ENCODE measurements around the gene LGI4. TPM values are rescaled to one million over a fixed set of nuclear protein-coding genes. Genes with fewer than 3 reads are reported as not detected.

Gene LGI4
- total RNA-seq (2014; rRNA removed; shearing (Covaris generic)): 0.06 and 0.07 TPM in 2 replicates

- no peak for DNase-seq (ENCODE audit: low spot score)
- in situ Hi-C loops (cut with HindIII; ENCODE audit: low sequenced_read_pairs): no loop called here
Measured at GRCh38 chr19:35134601-35135242, at the start of gene LGI4. Gene LGI4 (minus strand): TSS chr19:35135059. CDS start chr19:35134680, 379 bp downstream.

DNA sequence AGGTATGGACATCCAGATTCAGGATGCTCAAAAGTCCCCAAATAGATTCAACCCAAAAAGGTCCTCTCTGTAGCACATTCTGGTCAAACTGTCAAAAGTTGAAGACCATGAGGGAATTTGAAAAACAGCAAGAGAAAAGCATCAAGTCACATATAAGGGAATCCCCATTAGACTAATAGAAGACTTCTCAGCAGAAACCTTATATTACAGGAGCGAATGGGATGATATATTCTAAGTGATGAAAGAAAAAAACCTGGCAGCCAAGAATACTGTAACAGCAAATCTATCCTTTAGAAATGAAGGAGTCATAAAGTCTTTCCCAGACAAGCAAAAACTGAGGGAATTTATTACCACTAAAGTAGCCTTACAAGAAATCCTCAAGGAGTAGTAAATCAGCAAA, 49.4 kb upstream of the LGI4 start:
- DNase-seq (ENCODE audit: low spot score): no peak
- in situ Hi-C loops (cut with HindIII; ENCODE audit: low sequenced_read_pairs): no loop called here

- in situ Hi-C loops (cut with HindIII; ENCODE audit: low sequenced_read_pairs): no loop called here
- no peak for DNase-seq (ENCODE audit: low spot score)
Measured at GRCh38 chr19:35181387-35181786, 46.5 kb upstream of the LGI4 start.

DNA sequence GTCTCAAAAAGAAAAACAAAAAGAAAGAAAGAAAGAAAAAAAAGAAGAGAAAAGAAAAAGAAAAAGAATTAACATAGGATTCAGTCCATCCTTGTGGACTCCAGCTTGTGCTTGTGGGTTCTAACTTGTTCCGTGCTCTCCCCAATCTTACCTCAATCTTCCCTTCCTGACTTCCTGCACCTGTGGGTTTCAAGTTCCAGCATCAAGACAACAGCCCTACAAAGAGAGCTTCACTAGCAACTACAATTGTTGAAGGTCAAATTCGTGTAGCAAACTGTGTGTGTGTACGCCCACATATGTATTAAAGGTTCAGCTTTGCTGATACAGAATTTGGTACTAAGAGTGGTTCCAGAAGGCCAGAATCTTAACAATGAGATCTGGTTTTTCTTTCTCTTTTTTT, 45.0 kb upstream of the LGI4 start:
- DNase-seq (ENCODE audit: low spot score): no peak
- in situ Hi-C loops (cut with HindIII; ENCODE audit: low sequenced_read_pairs): no loop called here

- DNase-seq (ENCODE audit: low spot score): no peak
- in situ Hi-C loops (cut with HindIII; ENCODE audit: low sequenced_read_pairs): no loop called here
Measured at GRCh38 chr19:35178701-35179100, 43.8 kb upstream of the LGI4 start.

DNA sequence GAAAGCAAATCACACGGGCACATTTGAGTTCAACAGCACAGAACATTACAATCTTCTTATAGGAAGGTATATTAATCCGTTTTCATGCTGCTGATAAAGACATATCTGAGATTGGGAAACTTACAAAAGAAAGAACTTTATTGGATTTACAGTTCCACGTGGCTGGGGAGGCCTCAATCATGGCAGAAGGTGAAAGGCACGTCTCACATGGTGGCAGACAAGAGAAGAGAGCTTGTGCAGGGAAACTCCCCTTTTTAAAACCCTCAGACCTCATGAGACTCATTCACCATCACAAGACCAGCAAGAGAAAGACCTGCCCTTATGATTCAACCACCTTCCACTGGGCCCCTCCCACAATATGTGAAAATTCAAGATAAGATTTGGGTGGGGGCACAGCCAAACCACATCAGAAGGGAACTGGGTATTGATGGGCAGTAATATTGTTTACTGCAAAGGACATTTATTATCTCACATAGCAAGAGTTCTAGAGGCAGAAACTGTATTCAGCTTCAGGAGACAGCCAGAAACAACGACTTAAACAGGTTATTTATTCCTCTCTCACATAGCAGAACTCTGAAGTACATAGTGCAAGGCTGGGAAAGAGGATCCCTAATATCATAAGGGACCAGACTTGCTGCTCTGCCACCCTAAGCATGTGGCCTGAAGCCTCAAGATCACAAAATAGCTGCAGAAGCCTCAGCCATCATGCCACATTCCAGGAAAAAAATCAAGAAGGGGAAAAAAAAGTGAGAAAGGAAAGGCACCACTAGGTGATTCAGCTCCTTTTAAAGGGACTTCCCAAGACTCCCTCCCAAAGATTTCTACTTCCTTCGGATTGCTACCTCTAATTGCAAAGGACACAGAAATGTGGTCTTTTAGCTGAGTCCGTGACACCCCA, 42.8 kb upstream of the LGI4 start:
- in situ Hi-C loops (cut with HindIII; ENCODE audit: low sequenced_read_pairs): no loop called here

GRCh38 chr19:35176181-35176570, 41.3 kb upstream of the LGI4 start:
- in situ Hi-C loops (cut with HindIII; ENCODE audit: low sequenced_read_pairs): no loop called here
- DNase-seq (ENCODE audit: low spot score): no peak

More for the DNA sequence above, 42.8 kb upstream of the LGI4 start:
- no peak for DNase-seq (ENCODE audit: low spot score)

DNA sequence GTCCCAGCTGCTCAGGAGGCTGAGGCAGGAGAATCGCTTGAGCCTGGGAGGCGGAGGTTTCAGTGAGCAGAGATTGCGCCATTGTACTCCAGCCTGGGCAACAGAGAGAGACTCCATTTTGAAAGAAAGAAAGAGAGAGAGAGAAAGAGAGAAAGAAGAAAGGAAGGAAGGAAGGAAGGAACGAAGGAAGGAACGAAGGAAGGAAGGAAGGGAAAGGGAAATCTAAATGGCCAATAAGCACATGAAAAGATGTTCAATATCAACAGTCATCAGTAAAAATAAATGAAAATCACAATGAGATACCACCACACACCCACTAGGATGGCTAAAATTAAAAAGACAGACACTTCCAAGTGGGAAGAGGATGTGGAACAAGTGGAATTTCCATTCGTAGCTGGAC, 39.4 kb upstream of the LGI4 start:
- in situ Hi-C loops (cut with HindIII; ENCODE audit: low sequenced_read_pairs): no loop called here
- DNase-seq (ENCODE audit: low spot score): no peak

GRCh38 chr19:35171730-35172129, 36.9 kb upstream of the LGI4 start:
- no peak for DNase-seq (ENCODE audit: low spot score)
- in situ Hi-C loops (cut with HindIII; ENCODE audit: low sequenced_read_pairs): no loop called here

DNA sequence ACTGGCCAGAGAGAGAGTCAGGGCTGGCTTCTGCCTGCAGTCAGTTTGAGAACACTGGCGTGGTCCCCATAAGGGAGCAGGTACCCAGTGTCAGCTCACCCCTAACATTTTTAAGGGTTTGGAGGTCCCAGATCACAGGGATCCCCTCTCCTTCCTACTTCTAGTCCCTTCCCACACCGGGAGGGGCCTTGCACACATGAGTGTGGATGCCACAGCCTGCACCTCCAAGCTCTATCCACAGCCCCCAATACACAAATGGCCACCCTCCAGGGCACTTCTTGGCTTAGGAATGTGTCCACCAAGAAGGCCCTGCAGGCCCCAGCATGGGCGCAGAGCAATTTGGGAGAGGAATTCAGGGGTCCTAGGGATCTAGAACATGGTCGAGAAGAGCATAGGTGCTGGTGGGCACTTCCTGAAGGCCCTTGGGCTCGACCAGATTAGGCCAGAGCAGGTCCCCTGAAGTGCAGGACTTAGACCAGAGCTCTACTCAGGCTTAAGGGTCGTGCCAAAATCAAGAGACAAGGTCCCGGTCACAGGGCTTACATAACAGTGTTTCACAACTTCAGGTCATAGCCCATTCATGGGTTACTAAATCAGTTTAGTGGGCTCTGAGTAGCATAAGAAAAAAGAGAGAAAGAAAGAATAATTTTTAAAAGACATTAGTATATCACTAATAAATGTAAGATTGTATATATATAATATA, 35.7 kb upstream of the LGI4 start:
- in situ Hi-C loops (cut with HindIII; ENCODE audit: low sequenced_read_pairs): no loop called here
- no peak for DNase-seq (ENCODE audit: low spot score)

GRCh38 chr19:35169221-35169995, 34.5 kb upstream of the LGI4 start:
- no peak for DNase-seq (ENCODE audit: low spot score)
- in situ Hi-C loops (cut with HindIII; ENCODE audit: low sequenced_read_pairs): no loop called here

- in situ Hi-C loops (cut with HindIII; ENCODE audit: low sequenced_read_pairs): no loop called here
- no peak for DNase-seq (ENCODE audit: low spot score)
Measured at GRCh38 chr19:35168196-35168595, 33.3 kb upstream of the LGI4 start.

DNA sequence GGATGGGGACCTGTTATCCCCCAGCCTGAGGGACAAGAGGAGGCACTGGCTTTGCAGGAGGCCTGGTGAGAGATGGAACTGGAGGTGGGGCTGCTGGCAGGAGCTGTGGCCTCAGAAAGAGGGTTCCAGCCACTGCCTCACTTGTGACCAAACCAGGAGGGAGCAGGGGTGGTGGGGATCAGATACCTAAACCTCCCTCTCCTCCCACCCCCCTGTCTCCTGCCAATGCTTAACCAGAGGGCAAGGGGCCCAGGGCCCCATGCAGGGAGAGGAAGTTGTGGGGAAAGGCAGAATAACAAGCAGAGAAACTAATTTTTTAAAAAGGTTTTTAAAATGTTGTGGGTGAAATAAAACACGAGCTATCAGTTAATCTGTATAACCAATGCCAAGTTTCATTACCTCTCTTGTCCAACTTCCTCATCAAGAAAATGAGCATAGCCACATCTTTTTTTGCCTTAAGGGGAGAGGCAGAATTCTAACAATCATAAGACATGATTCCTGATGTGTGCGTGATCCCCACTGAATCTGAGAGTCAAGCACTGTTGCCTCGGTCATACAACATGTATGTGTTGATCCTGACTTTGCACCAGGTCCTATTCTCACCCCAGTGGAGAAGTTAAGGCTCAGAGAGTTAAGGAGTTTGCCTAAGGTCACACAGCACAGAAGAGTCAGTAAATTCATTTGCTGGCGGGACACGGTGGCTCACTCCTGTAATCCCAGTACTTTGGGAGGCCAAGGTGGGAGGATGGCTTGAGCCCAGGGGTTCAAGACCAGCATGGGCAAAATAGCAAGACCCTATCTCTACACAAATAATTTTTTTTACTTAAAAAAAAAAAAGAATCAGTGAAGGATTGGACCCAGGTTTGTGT, 32.6 kb upstream of the LGI4 start:
- in situ Hi-C loops (cut with HindIII; ENCODE audit: low sequenced_read_pairs): no loop called here
- no peak for DNase-seq (ENCODE audit: low spot score)

- DNase-seq (ENCODE audit: low spot score): no peak
- in situ Hi-C loops (cut with HindIII; ENCODE audit: low sequenced_read_pairs): no loop called here
Measured at GRCh38 chr19:35166100-35167063, 31.5 kb upstream of the LGI4 start.

GRCh38 chr19:35165200-35166058, 30.6 kb upstream of the LGI4 start:
- in situ Hi-C loops (cut with HindIII; ENCODE audit: low sequenced_read_pairs): no loop called here
- no peak for DNase-seq (ENCODE audit: low spot score)

DNA sequence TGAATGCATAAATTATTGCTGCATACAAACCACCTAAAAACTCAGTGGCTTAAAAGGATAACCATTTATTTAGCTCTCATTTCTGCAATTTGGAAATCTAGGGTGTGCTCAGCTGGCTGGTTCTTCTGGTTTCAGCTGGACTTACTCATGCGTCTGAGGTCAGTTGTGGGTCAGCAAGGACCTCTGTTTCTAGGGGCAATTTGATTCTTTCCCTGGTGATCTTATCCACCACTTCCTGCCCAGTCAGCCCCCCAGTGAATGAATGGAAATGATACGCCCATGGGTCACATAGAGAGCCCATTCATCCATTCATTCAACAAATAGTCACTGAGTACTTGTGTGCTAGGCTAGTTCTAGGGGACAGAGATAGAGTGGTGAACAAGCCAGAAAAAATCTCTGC, 29.6 kb upstream of the LGI4 start:
- DNase-seq (ENCODE audit: low spot score): no peak

More for the DNA sequence above, 29.6 kb upstream of the LGI4 start:
- in situ Hi-C loops (cut with HindIII; ENCODE audit: low sequenced_read_pairs): no loop called here
